ENCODE results near the gene TMCO4.

The TMCO4 gene

DNA sequence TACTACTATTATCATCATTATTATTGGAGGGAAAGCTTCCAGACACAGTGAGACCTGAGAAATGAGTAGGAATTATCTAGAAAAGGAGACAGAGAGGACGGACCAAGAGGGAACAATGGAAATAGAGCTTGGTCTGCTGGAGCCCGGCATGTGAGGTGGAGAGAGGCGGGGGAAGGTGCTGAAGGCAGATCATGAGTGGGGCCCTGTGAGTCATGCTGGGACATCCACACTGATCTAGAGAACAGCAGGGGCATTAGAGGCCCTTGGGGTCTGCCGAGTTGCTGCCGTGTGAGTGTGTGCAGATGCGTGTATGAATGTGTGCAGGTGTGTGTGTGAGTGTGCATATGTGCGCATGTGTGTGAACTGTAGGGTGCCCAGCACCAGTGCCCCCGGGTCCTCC, 65.7 kb downstream of the TMCO4 start:
- no peak for DNase-seq
- in situ Hi-C loops (cut with MboI; ENCODE audit: low pct_unique_long_range_greater_than_20kb, low sequenced_read_pairs) = no loop called here

DNA sequence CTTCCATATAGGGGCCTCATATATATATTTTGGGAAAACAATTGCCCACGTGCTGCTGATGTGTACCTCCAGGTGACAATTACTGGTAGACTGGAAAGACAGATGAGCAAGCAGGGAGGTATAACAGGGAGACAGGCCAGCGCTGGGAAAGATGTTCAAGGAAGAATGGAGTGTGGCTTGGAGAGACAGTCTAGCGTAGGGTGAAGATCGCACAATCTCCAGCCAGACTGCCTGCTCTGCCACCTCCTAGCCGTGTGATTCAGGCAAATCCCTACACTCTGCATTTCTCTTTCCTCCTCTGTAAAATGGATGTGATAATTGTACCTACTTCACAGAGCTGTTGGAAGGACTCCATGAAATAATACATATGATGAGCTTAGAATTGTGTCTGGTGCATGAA, 66.1 kb downstream of the TMCO4 start:
- no peak for DNase-seq
- in situ Hi-C loops (cut with MboI; ENCODE audit: low pct_unique_long_range_greater_than_20kb, low sequenced_read_pairs) = no loop called here

DNA sequence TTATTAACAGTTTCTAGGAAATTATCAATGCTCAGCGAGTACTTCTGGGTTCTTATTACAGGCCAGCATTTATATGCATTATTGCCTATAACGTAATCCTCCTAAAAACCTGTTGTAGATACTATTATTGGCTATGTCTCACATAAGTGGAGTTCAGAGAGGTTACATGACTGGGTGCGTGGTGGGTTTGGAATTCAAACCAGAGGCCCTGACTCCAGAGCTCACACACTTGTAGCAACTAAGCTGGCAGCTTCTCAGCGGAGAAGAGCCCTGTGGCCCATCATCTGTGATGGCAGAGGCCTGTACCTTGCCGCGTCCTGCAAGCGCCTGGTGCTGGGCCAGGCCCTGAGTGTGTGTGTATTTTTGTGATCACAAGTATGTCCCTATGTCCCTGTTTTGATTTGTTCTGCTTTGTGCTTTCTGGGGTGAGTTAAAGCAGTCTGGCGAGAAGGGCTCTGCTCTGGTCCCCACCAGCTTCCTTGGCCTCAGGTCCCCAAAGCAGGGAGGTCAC, 68.3 kb downstream of the TMCO4 start:
- DNase-seq = no peak
- in situ Hi-C loops (cut with MboI; ENCODE audit: low pct_unique_long_range_greater_than_20kb, low sequenced_read_pairs) = no loop called here

DNA sequence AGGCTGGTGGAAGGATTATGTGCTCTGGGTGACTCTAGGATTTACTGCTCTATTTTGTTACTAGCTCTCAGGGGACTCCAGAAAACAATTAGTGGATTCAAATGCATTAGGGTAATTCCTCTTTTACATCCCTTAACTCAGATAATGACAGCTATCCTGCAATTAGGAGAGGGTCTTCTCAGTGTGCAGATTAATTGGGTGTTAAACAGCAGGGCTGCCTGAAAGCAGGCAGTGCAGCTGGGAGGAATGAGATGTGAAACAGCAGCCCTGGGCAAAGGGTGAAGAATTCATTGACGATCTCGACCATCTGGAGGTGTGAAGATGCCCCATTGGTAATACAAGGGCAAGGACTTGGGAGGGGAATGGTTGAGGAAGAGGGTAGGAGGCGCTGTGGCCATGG, 68.9 kb downstream of the TMCO4 start:
- no peak for DNase-seq
- in situ Hi-C loops (cut with MboI; ENCODE audit: low pct_unique_long_range_greater_than_20kb, low sequenced_read_pairs) = no loop called here

DNA sequence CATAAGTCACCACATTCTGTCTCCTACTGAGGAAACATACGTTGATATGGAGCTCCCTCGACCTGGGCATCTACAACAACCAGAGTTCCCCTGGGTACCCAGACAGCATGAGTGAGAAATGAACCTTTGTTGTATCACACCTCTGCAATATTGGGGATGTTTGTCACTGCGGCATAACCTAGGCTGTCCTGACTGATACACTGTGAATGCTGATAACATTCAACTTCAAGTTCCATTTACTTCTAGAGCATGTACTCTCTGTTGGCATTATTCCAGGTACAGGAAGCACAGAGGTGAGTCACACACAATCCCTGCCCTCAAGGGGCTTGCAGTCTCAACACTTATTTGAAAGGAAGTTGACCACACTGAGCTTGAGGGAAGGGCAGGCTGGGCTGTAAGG, 69.5 kb downstream of the TMCO4 start:
- in situ Hi-C loops (cut with MboI; ENCODE audit: low pct_unique_long_range_greater_than_20kb, low sequenced_read_pairs) = no loop called here
- DNase-seq = no peak

DNA sequence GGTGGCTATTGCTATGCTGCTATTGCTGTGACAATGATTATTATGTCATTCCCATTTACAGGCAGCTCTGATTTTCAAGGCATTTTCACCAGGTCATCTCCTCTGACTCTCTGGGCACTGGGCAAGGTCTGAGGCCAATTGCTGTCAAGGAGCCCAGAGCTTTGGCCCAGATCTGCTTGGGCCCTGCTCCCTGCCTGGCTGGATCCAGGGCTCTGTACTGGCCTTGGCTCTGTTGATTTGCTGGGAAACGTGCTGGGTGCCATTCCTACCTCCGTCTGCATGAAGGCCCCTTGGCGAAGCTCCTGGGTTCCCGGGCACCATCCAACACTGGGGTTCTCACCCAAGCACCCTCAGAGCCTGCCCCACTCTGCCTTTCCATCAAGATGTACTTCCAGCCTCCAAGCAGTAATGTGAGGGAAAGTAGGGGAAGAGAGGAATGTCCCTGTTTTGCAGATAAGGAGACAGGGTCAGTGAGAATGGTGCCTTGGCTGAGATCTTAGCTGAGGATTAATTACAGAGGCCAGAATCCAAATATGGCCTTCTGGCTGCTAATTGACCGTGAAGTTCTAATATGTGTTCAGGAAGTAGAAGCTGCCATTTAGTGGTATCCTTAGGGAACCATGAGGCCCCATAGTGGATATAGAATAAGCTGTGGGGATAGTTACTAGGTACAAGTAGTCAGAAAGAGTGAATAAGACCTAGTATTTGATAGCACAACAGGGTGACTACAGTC, 71.1 kb downstream of the TMCO4 start:
- DNase-seq = no peak
- in situ Hi-C loops (cut with MboI; ENCODE audit: low pct_unique_long_range_greater_than_20kb, low sequenced_read_pairs) = no loop called here

DNA sequence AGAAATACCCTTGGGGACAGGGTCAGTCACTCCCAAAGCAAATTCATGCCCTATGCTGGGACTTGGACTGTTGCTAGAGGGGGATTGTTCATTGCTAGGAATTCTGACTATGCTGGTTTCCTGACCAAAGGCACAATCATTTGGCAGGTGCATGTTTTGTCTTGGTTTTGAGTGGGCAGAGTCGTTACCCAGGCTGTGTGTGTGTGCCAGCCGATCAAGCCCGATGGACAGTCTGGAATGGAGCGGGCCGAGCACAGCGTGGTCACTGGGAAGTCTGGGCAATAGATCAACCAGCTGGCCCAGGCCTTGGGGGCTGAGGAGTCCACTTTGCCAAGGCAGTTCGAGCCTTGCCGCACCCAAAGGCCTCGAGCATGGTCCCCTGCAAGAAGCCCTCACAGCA, 74.1 kb downstream of the TMCO4 start:
- DNase-seq = no peak
- in situ Hi-C loops (cut with MboI; ENCODE audit: low pct_unique_long_range_greater_than_20kb, low sequenced_read_pairs) = no loop called here

DNA sequence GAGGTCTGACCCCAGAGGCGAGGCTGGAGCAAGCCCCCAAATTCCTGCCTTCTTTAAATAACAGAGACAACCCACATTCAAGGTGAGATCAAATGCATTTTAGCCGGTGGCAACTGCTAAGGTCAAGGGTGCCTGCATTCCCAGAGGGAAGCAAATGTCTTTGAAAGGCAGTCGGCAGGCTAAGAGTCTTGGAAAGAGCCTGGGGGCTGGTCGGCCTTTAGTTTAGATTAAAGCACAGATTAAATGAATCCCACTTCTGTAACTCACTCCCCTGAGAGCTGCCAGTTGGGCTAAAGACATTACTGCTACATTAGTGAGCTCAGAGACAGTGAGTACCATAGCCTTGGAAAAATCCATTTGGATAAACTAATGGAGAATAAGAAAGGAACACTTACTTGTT, 75.8 kb downstream of the TMCO4 start:
- in situ Hi-C loops (cut with MboI; ENCODE audit: low pct_unique_long_range_greater_than_20kb, low sequenced_read_pairs) = no loop called here
- no peak for DNase-seq

DNA sequence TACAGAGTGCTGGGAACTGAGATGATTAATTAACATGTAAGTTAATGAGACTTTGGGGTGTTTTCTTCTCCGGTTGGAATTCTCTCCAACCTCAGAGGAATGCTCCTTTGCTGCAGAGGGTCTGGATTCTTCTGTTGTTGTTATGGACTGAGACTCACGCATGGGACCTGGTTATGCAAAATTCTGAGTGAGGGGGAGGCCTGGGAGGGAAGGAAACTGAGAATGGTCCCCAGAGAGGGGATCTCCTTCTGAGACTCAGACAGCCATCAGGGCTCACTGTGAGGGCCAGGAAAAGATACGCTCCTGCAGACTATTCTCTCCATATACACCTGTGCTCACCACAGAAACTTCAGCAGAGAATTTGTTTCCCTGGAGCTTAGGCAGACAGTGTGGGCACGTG, 78.7 kb downstream of the TMCO4 start:
- in situ Hi-C loops (cut with MboI; ENCODE audit: low pct_unique_long_range_greater_than_20kb, low sequenced_read_pairs) = no loop called here
- no peak for DNase-seq

DNA sequence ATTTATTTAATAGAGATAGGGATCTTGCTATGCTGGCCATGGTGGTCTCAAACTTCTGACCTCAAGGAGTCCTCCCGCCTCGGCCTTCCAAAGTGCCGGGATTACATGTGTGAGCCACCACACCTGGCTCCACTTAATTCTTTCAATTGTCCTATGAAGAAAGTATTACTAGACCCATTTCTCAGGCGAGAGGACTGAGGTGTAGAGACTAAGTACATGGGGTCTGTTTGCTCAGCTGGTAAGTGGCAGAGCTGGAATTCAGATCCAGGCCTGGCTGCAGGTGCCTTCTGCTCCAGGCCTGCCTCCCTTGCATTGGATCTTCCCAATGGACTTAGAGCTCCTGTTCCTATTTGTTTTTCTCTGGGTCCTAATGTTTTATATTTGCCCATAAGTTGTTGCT, 79.5 kb downstream of the TMCO4 start:
- in situ Hi-C loops (cut with MboI; ENCODE audit: low pct_unique_long_range_greater_than_20kb, low sequenced_read_pairs) = no loop called here
- DNase-seq = no peak

DNA sequence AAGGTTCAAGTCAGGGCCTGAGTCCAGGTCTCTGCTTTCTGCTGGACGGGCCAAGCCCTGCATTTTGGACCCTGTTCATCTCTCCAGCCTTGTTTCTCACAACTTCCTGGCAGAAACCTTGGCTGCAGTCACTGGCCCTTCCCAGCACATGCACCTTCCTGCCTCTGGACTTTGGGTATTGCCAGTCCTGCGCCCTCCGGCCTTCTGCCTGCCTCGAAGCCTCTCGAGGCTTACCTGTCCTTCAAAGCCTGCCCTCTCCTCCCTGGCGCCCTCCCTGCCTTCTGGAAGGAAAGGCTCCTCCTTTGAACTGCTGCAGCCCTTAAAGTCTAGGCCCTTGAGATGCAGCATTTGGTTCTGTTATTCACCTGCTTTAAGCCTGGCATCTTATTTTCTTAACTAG, 82.2 kb downstream of the TMCO4 start:
- no peak for DNase-seq
- in situ Hi-C loops (cut with MboI; ENCODE audit: low pct_unique_long_range_greater_than_20kb, low sequenced_read_pairs) = no loop called here

DNA sequence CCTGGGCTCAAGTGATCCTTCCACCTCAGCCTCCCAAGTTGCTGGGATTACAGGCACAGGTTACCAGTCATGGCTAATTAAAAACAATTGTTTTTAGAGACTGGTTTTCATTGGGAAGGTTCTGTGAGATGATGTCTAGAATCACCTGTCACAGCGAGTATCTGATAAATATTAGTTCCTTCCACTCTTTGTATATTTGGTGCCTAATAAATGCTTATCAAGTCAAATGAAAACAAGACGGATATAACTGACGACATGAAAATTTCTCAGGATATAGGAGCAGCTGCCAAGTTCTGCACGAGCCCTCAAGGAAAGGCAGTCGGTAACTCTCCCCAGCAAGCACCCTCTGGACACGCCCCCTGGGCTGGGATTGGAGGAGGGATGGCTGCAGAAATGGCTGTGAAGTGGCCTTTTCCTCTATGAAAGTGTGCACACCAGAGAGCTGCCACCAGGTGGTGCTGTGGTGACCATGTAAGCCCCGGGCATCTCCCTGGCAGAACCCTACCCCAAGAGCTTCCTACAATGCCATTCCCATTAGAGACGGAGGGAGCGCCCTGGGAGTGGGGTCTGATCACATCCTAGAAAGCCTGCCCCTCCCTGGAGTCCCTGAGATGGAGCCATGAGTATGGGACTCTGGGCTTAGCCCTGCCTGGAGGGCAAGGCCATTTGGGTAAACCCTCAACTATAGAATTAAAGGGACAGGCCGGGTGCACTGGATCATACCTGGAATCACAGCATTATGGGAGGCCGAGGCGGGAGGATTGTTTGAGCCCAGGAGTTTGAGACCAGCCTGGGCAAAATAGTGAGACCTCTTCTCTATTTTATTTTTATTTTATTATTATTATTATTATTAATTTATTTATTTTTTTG, 84.1 kb downstream of the TMCO4 start:
- DNase-seq = peak; percentile 97
- in situ Hi-C loops (cut with MboI; ENCODE audit: low pct_unique_long_range_greater_than_20kb, low sequenced_read_pairs) = no loop called here

DNA sequence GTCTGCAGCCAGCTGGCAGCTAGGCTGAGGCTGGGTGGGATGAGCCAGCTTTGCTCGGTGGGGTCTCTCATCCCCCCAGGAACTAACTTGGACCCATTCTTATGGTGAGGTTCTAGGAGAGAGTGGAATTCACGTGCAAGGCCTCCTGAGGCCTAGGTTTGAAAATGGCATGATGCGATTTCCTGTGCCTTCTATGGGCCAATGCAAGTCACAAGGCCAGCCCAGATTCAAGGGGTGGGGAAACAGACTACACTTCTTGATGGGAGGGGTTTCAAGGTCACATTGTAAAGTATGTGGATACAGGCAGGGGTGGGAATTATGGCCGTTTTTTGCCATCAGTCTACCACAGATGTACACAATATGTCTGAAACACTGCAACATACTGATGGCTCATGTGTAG, 86.8 kb downstream of the TMCO4 start:
- in situ Hi-C loops (cut with MboI; ENCODE audit: low pct_unique_long_range_greater_than_20kb, low sequenced_read_pairs) = no loop called here
- no peak for DNase-seq

DNA sequence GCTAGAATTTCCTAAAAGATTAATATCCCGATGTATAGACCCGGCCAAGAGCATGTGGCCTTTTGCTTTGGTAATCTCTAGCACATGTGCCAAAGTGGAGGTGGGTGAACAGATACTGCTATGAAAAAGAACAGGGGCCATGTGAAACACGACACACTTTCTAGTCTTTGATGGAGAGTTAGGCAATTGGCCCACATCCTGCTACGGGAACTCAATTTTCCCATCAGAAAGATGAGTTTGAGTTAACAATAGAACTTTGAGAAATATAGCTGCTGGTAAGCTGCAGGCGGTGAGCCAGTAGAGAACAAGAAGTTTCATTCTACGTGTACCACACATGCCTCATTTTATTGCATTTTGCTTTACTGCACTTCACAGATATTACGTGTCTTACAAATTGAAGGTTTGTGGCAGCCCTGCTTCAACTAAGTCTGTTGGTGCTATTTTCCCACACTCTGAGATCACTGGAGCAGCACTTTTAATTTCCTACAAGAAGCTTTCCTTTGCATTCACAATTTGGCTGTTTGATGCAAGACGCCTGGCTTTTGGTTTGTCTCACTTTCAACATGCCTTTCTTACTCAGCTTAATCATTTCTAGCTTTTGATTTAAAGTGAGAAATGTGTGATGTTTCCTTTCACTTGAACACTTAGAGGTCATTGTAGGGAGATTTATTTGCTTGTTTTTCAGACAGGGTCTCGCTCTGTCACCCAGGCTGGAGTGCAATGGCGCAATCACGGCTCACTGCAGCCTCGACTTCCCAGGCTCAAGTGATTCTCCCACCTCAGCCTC, 88.7 kb downstream of the TMCO4 start:
- DNase-seq = no peak
- in situ Hi-C loops (cut with MboI; ENCODE audit: low pct_unique_long_range_greater_than_20kb, low sequenced_read_pairs) = no loop called here

DNA sequence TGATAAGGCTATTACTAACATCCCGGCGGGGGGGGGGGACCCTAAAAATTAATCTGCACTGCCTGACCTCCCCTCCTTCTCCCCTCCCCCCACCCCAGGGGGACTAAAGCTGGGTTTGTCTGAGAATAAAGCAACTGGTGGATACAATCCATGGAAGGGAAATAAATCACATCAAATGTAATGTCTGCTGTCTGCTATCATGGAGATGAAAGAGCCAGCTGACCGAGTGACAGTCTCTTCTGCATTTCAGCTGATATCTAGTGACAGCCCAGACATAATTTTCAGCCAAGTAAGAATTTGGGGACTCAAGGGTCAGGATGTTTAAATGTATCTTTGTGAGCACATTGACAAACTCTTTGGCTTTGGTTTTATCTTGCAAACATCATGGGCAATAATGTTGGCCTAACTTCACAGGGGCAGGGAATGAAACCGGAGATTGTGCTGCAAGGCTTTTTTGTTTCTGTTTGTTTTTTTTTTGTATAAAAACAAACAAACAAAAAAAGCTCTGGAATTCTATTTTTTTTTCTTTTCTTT, 90.4 kb downstream of the TMCO4 start:
- in situ Hi-C loops (cut with MboI; ENCODE audit: low pct_unique_long_range_greater_than_20kb, low sequenced_read_pairs) = no loop called here
- DNase-seq = no peak

DNA sequence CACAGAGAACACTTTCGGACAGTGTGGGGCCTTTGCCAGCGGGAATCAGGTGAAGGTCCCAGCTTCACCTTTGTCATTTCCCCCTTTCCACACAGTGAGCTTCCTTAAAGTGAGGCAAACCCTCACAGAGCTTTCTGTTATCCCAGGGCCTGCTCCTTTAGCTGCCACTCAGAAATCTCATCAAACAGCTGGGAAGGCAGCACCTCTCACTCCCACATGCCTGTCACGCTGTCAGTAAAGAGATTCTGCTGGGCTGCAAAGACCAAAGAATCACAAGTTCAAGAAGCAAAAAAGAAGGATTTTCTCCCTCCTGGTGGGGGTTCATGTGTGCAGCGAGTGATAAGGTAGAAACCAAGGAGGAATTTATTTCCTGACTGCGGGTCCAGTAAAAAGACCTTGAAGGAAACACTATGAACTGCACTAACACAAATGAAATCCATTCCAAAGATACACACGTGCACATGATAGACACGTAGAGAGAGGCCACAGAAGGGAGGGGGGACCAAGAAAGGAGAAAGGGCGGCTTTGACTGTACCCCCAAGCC, 91.1 kb downstream of the TMCO4 start:
- in situ Hi-C loops (cut with MboI; ENCODE audit: low pct_unique_long_range_greater_than_20kb, low sequenced_read_pairs) = no loop called here
- no peak for DNase-seq

DNA sequence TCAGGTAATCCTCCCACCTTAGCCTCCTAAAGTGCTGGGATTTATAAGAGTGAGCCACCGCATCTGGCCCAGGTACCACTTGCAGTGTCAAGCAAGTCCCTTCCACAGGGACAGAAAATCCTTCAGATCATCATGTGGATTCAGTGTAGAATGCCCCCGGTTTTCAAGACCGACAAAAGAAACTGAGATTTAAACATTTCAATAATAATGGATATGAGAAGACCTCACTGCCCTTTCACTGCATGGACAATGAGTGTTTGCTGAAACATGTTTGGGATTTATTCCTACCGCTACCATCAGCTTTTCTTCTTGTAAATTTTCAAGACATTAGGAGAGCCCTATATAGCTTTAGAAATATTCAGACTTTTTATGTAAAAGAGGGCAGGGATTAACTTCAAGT, 93.6 kb downstream of the TMCO4 start:
- no peak for DNase-seq
- in situ Hi-C loops (cut with MboI; ENCODE audit: low pct_unique_long_range_greater_than_20kb, low sequenced_read_pairs) = no loop called here

DNA sequence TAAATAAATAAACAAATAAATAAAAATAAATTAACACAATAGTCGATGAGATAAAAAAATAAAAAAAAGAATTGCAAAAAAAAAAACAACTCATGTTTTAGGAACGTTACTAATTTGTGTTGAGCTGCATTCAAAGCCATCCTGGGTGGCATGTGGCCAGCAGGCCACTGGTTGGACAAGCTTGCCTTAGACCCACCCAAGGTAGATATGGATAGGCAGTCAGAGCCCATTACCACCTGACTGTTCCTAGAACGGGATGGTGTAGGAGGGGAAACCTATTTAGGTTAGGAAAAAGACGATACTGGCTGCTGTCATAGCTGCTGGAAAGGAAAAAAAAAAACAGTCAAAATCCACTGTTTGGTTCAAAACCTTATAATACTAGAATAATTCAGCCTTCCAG, 94.3 kb downstream of the TMCO4 start:
- no peak for DNase-seq
- in situ Hi-C loops (cut with MboI; ENCODE audit: low pct_unique_long_range_greater_than_20kb, low sequenced_read_pairs) = no loop called here

Data from KBM-7 (cell line).